Dedifferentiated amniotic fluid mesenchymal stem cell (primary cell): Measurements from ENCODE around the gene USF3.
"Not testable (repeated sequence)": the region's sequence is repeated elsewhere in the genome, so short reads cannot be mapped to it uniquely, and the experiment has no call there.

Experiments
- DNase-seq: peaks from one replicate; pipeline ENCODE4 v3.0.0-alpha.2; 2016; ENCODE audit errors: extremely low spot score

The USF3 gene

GRCh38 chr3:113654310-113654709 is 42.1 kb downstream of the USF3 start:
- DNase-seq: no peak

GRCh38 chr3:113649174-113649845 is 47.1 kb downstream of the USF3 start:
- no peak for DNase-seq

- DNase-seq: no peak
Observed at GRCh38 chr3:113648524-113648923, 47.9 kb downstream of the USF3 start.

- DNase-seq: no peak
Observed at GRCh38 chr3:113643583-113643982, 52.9 kb downstream of the USF3 start.

GRCh38 chr3:113638910-113639309 is 57.5 kb downstream of the USF3 start:
- DNase-seq: no peak

- no peak for DNase-seq
Observed at GRCh38 chr3:113637756-113638155, 58.7 kb downstream of the USF3 start.

- not testable (repeated sequence) for DNase-seq
Observed at GRCh38 chr3:113636034-113636433, 60.4 kb downstream of the USF3 start.

GRCh38 chr3:113634782-113635474 is 61.5 kb downstream of the USF3 start:
- no peak for DNase-seq

GRCh38 chr3:113631573-113631972 is 64.9 kb downstream of the USF3 start:
- no peak for DNase-seq

GRCh38 chr3:113630956-113631542 is 65.4 kb downstream of the USF3 start:
- no peak for DNase-seq

- no peak for DNase-seq
Observed at GRCh38 chr3:113629584-113630421, 66.6 kb downstream of the USF3 start.

GRCh38 chr3:113628788-113629187 is 67.7 kb downstream of the USF3 start:
- DNase-seq: no peak

GRCh38 chr3:113628316-113628715 is 68.1 kb downstream of the USF3 start:
- no peak for DNase-seq

- DNase-seq: peak; percentile 87
Observed at GRCh38 chr3:113626503-113627371, 69.7 kb downstream of the USF3 start.

GRCh38 chr3:113625834-113626233 is 70.6 kb downstream of the USF3 start:
- no peak for DNase-seq

- DNase-seq: no peak
Observed at GRCh38 chr3:113623811-113624210, 72.6 kb downstream of the USF3 start.

- no peak for DNase-seq
Observed at GRCh38 chr3:113623324-113623723, 73.1 kb downstream of the USF3 start.

- no peak for DNase-seq
Observed at GRCh38 chr3:113620091-113620490, 76.4 kb downstream of the USF3 start.

GRCh38 chr3:113617726-113618125 is 78.7 kb downstream of the USF3 start:
- DNase-seq: no peak

GRCh38 chr3:113615976-113616375 is 80.5 kb downstream of the USF3 start:
- no peak for DNase-seq

- DNase-seq: no peak
Observed at GRCh38 chr3:113614402-113614801, 82.0 kb downstream of the USF3 start.
